WTC11 (cell line): ENCODE results near the gene RIPK1. TPM values are rescaled to one million over a fixed set of nuclear protein-coding genes. Genes with fewer than 3 reads are reported as not detected.

ENCODE experiments used
- ERG ChIP-seq: fragments of 250-450 bp; sonication (Bioruptor Pico); IDR thresholded peaks from 2 replicates; pipeline ENCODE4 v1.8.0; 2021; ENCODE audit warnings: mild to moderate bottlenecking
- ESRRA ChIP-seq: sonication (generic); formaldehyde crosslinking; IDR thresholded peaks from 2 replicates; pipeline ENCODE4 v1.8.1; 2022; ENCODE audit warnings: mild to moderate bottlenecking, missing genetic modification reagents, borderline replicate concordance
- FOXJ3 ChIP-seq: sonication (generic); formaldehyde crosslinking; IDR thresholded peaks from 2 replicates; pipeline ENCODE4 v1.9.0; 2021; ENCODE audit warnings: missing genetic modification reagents, mild to moderate bottlenecking, borderline replicate concordance
- FOXK1 ChIP-seq: sonication (generic); formaldehyde crosslinking; IDR thresholded peaks from 2 replicates; pipeline ENCODE4 v1.8.0; 2022; ENCODE audit warnings: mild to moderate bottlenecking, moderate library complexity, missing genetic modification reagents
- FOXP1 ChIP-seq: sonication (generic); formaldehyde crosslinking; IDR thresholded peaks from 2 replicates; pipeline ENCODE4 v1.8.0; 2022; ENCODE audit warnings: missing genetic modification reagents, mild to moderate bottlenecking, moderate library complexity, borderline replicate concordance
- FOXP4 ChIP-seq: sonication (generic); formaldehyde crosslinking; IDR thresholded peaks from 2 replicates; pipeline ENCODE4 v1.8.0; 2022; ENCODE audit warnings: mild to moderate bottlenecking, missing genetic modification reagents
- HMGXB4 ChIP-seq: sonication (generic); formaldehyde crosslinking; IDR thresholded peaks from 2 replicates; pipeline ENCODE4 v1.8.1; 2023; ENCODE audit warnings: mild to moderate bottlenecking, moderate library complexity, missing genetic modification reagents
- IRF2 ChIP-seq: sonication (generic); formaldehyde crosslinking; IDR thresholded peaks from 2 replicates; pipeline ENCODE4 v1.8.0; 2022; ENCODE audit warnings: low read depth, missing genetic modification reagents, borderline replicate concordance
- MAX ChIP-seq: sonication (generic); formaldehyde crosslinking; IDR thresholded peaks from 2 replicates; pipeline ENCODE4 v1.8.0; 2022; ENCODE audit warnings: mild to moderate bottlenecking, missing genetic modification reagents
- MXD4 ChIP-seq: fragments of 250-450 bp; sonication (Bioruptor Pico); IDR thresholded peaks from 2 replicates; pipeline ENCODE4 v1.8.0; 2021; ENCODE audit warnings: mild to moderate bottlenecking, moderate library complexity, borderline replicate concordance
- OVOL2 ChIP-seq: fragments of 250-450 bp; sonication (Bioruptor Pico); IDR thresholded peaks from 2 replicates; pipeline ENCODE4 v1.9.0; 2021; ENCODE audit warnings: mild to moderate bottlenecking, borderline replicate concordance
- RELA ChIP-seq: sonication (generic); formaldehyde crosslinking; IDR thresholded peaks from 2 replicates; pipeline ENCODE4 v1.8.1; 2022; ENCODE audit warnings: missing genetic modification reagents, mild to moderate bottlenecking, borderline replicate concordance
- SP1 ChIP-seq: sonication (generic); formaldehyde crosslinking; conservative IDR thresholded peaks from 2 replicates; pipeline ENCODE4 v1.8.1; 2022; ENCODE audit warnings: missing genetic modification reagents
- TEAD4 ChIP-seq: sonication (generic); formaldehyde crosslinking; IDR thresholded peaks from 2 replicates; pipeline ENCODE4 v1.8.0; 2022; ENCODE audit warnings: mild to moderate bottlenecking, missing genetic modification reagents
- TP53 ChIP-seq: sonication (generic); formaldehyde crosslinking; IDR thresholded peaks from 2 replicates; pipeline ENCODE4 v1.8.1; 2023; ENCODE audit warnings: mild to moderate bottlenecking, missing genetic modification reagents
- ZNF396 ChIP-seq: fragments of 250-450 bp; sonication (Bioruptor Pico); IDR thresholded peaks from 2 replicates; pipeline ENCODE4 v1.8.0; 2021; ENCODE audit warnings: mild to moderate bottlenecking, moderate library complexity, borderline replicate concordance
- ZNF532 ChIP-seq: fragments of 250-450 bp; sonication (Bioruptor Pico); IDR thresholded peaks from 2 replicates; pipeline ENCODE4 v1.9.0; 2021; ENCODE audit warnings: mild to moderate bottlenecking, borderline replicate concordance
- total RNA-seq: library from RNA; stranded (reverse); gene quantifications from 3 replicates; pipeline ENCODE4 v1.2.3, GENCODE V29; 2021
- TF ChIP-seq, protein P1 (sequence below): sonication (generic); formaldehyde crosslinking; IDR thresholded peaks from 2 replicates; pipeline ENCODE4 v1.8.1; 2022; ENCODE audit warnings: mild to moderate bottlenecking, moderate library complexity, missing genetic modification reagents
- TF ChIP-seq, protein P2 (sequence below): sonication (generic); formaldehyde crosslinking; IDR thresholded peaks from 2 replicates; pipeline ENCODE4 v1.8.1; 2022; ENCODE audit warnings: mild to moderate bottlenecking, missing genetic modification reagents, moderate library complexity, borderline replicate concordance
- TF ChIP-seq, protein P3 (sequence below): sonication (generic); formaldehyde crosslinking; IDR thresholded peaks from 2 replicates; pipeline ENCODE4 v1.8.0; 2022; ENCODE audit warnings: mild to moderate bottlenecking, missing genetic modification reagents
- TF ChIP-seq, protein P4 (sequence below): sonication (generic); formaldehyde crosslinking; IDR thresholded peaks from 2 replicates; pipeline ENCODE4 v1.8.1; 2023; ENCODE audit warnings: mild to moderate bottlenecking, missing genetic modification reagents, moderate library complexity

Gene RIPK1
- total RNA-seq, 1 experiment from 2014 or later = 8.7 TPM

- TF ChIP-seq FOXP4 (CRISPR knock-in tag) = 0 out of 2 replicates have a peak, but pooled peaks have one; percentile 14
- no peak for TF ChIP-seq ZNF532 (CRISPR knock-in tag)
- 0 out of 2 replicates have a peak, but pooled peaks have one; percentile 18 for TF ChIP-seq ESRRA (CRISPR knock-in tag)
- peak; percentile 64 for TF ChIP-seq FOXP1 (CRISPR knock-in tag)
- no peak for TF ChIP-seq IRF2 (CRISPR knock-in tag)
- TF ChIP-seq ERG = 0 out of 2 replicates have a peak, but pooled peaks have one; percentile 42
- no peak for TF ChIP-seq FOXJ3 (CRISPR knock-in tag)
- TF ChIP-seq OVOL2 (CRISPR knock-in tag) = no peak
- peak; percentile 97 for TF ChIP-seq SP1 (CRISPR knock-in tag)
- TF ChIP-seq, protein P1, sequence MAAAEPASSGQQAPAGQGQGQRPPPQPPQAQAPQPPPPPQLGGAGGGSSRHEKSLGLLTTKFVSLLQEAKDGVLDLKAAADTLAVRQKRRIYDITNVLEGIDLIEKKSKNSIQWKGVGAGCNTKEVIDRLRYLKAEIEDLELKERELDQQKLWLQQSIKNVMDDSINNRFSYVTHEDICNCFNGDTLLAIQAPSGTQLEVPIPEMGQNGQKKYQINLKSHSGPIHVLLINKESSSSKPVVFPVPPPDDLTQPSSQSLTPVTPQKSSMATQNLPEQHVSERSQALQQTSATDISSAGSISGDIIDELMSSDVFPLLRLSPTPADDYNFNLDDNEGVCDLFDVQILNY (CRISPR knock-in tag) = peak; percentile 70
- no peak for TF ChIP-seq ZNF396
- TF ChIP-seq, protein P2, sequence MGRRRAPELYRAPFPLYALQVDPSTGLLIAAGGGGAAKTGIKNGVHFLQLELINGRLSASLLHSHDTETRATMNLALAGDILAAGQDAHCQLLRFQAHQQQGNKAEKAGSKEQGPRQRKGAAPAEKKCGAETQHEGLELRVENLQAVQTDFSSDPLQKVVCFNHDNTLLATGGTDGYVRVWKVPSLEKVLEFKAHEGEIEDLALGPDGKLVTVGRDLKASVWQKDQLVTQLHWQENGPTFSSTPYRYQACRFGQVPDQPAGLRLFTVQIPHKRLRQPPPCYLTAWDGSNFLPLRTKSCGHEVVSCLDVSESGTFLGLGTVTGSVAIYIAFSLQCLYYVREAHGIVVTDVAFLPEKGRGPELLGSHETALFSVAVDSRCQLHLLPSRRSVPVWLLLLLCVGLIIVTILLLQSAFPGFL = peak; percentile 73; the same call in 1 of the 2 replicates
- no peak for TF ChIP-seq TP53 (CRISPR knock-in tag)
- TF ChIP-seq, protein P3, sequence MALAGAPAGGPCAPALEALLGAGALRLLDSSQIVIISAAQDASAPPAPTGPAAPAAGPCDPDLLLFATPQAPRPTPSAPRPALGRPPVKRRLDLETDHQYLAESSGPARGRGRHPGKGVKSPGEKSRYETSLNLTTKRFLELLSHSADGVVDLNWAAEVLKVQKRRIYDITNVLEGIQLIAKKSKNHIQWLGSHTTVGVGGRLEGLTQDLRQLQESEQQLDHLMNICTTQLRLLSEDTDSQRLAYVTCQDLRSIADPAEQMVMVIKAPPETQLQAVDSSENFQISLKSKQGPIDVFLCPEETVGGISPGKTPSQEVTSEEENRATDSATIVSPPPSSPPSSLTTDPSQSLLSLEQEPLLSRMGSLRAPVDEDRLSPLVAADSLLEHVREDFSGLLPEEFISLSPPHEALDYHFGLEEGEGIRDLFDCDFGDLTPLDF (CRISPR knock-in tag) = peak; percentile 78; the same call in 1 of the 2 replicates
- TF ChIP-seq RELA = peak; percentile 76; the same call in 1 of the 2 replicates
- no peak for TF ChIP-seq MXD4 (CRISPR knock-in tag)
- 0 out of 2 replicates have a peak, but pooled peaks have one; percentile 45 for TF ChIP-seq TEAD4 (CRISPR knock-in tag)
- TF ChIP-seq HMGXB4 (CRISPR knock-in tag) = peak; percentile 93
- TF ChIP-seq FOXK1 (CRISPR knock-in tag) = peak; percentile 27; the same call in 1 of the 2 replicates
- peak; percentile 88 for TF ChIP-seq MAX (CRISPR knock-in tag)
- TF ChIP-seq, protein P4, sequence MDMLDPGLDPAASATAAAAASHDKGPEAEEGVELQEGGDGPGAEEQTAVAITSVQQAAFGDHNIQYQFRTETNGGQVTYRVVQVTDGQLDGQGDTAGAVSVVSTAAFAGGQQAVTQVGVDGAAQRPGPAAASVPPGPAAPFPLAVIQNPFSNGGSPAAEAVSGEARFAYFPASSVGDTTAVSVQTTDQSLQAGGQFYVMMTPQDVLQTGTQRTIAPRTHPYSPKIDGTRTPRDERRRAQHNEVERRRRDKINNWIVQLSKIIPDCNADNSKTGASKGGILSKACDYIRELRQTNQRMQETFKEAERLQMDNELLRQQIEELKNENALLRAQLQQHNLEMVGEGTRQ (CRISPR knock-in tag) = 0 out of 2 replicates have a peak, but pooled peaks have one; percentile 37
Observed at GRCh38 chr6:3118353-3119039, 50.2 kb downstream of the RIPK1 start, which contains the start of gene BPHL (continued).
